ENCODE measurements around the gene PLCH1.

PLCH1 gene

DNA sequence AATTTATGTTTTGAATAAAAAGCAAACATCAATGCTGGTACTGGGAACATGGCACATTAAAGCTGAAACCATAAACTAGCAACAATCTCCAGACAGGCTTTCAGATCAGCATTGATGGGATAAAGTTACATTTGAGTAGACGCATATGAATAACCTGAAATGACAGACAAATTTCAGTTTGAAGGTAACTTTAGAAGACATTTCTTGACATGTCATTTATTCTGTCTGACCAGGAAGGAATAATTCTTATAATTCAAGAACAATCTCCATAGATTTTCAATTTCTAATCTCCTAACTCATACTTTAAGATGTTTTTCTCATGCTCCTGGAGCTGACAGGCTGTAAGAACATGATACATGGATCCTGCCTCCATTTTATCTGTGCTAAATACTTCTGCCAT lies 69.8 kb downstream of the PLCH1 start:
- no peaks in the 10 kb centered on the region for H3K9me3 Mint-ChIP-seq
- no peaks in the 10 kb centered on the region for H3K4me1 Mint-ChIP-seq
- no peaks in the 10 kb centered on the region for H3K36me3 Mint-ChIP-seq
- no peak overlapping the region for H3K27ac Mint-ChIP-seq
- no peak overlapping the region for H3K4me3 Mint-ChIP-seq
- no peaks in the 10 kb centered on the region for H3K27me3 Mint-ChIP-seq
- ATAC-seq = no peak

DNA sequence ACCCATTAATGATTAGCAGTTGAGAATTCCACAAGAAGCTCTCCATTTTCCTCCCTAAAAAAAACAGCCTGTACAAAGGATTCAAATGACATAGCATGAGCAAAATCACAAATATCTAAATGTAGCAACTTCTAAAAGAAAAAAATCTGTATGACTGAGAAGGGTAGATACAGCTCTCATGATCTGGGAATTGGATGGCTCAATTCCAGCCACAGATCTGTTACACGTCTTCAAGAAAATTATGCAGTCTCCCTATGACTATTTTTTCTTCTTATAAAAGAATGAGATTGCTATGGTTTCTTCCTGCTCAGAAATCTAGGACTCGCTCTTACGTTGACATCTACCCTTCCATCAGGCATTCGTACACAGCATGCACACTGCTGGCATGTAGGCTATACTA lies 71.5 kb downstream of the PLCH1 start:
- ATAC-seq = no peak
- H3K27me3 Mint-ChIP-seq = no peaks in the 10 kb centered on the region
- H3K36me3 Mint-ChIP-seq = no peaks in the 10 kb centered on the region
- no peaks in the 10 kb centered on the region for H3K4me1 Mint-ChIP-seq
- H3K9me3 Mint-ChIP-seq = no peaks in the 10 kb centered on the region
- H3K4me3 Mint-ChIP-seq = no peak overlapping the region
- no peak overlapping the region for H3K27ac Mint-ChIP-seq

DNA sequence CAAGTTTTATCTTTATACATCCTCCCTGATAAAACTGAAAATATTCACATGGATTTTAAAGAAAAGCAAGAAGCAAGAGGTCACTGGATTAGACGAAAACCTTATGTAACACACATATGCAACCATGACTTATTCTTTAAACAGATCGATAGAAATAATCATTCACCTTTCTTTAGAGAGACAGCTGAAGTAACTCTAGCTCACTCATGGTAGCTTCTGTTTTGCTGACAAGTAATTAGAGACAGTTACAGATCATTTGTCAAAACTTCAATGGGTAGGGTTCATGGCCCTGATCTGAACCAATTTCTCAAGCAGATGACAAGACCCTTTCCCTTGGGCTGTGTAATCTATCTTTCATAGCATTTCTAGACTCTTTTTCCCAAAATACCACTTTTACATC lies 74.5 kb downstream of the PLCH1 start:
- Mint-ChIP-seq H3K4me3 (no peak overlapping the region), H3K4me1 (no peaks in the 10 kb centered on the region), H3K9me3 (no peaks in the 10 kb centered on the region), H3K36me3 (no peaks in the 10 kb centered on the region), H3K27me3 (no peaks in the 10 kb centered on the region), H3K27ac (no peak overlapping the region)
- ATAC-seq = no peak

DNA sequence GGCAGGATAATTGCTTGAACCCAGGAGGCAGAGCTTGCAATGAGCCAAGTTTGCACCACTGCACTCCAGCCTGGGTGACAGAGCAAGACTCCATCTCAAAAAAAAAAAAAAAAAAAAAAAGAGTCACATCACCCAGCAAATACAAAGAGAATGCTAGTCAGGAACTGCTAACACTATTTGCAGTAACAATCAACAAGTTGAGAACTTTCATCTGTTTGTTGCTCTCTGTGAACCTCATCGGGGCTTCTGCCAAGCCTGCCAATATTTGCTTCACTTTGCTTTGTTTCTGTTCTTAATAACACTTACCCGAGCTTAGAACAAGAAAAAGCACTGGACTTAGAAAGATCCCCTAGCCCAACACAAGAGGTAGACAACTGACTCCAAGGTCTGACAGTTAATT lies 76.9 kb downstream of the PLCH1 start:
- H3K4me3 Mint-ChIP-seq = no peak overlapping the region
- no peak for ATAC-seq
- H3K4me1 Mint-ChIP-seq = no peaks in the 10 kb centered on the region
- H3K36me3 Mint-ChIP-seq = no peaks in the 10 kb centered on the region
- H3K27ac Mint-ChIP-seq = no peak overlapping the region
- H3K9me3 Mint-ChIP-seq = no peaks in the 10 kb centered on the region
- no peaks in the 10 kb centered on the region for H3K27me3 Mint-ChIP-seq

DNA sequence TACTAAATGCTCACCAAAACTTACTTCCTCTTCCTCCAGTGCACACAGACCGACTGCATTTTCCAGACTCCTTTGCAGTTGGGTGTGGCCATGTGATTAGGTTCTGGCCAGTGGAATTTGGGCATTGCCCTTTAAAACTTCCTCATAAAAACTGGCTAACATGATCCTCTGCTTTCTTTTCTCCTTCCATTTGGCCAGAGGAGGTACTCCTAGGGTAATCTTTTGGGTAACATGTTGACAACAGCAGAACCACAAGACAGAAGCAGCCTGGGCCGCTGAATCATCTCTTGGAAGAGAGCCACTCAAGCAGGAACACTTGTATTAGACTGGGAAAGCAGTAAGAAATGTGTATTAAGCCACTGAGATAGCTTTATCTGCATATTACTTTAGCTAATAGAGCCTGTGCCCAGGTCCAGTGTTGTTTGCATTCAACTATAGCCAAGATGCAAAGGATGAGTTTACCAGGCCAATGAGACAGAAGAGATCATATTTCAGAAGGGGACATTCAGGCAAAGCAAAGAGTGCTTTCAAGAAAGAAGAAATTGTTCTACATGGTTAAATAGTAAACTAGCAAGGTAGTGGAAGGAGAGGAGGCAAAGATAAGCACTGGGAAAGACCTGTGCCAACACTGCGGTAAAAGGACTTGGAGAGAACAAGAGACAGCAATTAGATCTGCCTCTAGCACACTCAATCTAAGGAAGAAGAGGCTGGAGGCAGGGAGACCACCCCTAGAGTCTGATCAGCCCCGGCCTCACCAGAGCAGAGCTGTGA lies 79.8 kb downstream of the PLCH1 start:
- no peaks in the 10 kb centered on the region for H3K27me3 Mint-ChIP-seq
- no peaks in the 10 kb centered on the region for H3K4me1 Mint-ChIP-seq
- no peak overlapping the region for H3K27ac Mint-ChIP-seq
- no peak overlapping the region for H3K4me3 Mint-ChIP-seq
- H3K36me3 Mint-ChIP-seq = no peaks in the 10 kb centered on the region
- no peaks in the 10 kb centered on the region for H3K9me3 Mint-ChIP-seq
- no peak for ATAC-seq

DNA sequence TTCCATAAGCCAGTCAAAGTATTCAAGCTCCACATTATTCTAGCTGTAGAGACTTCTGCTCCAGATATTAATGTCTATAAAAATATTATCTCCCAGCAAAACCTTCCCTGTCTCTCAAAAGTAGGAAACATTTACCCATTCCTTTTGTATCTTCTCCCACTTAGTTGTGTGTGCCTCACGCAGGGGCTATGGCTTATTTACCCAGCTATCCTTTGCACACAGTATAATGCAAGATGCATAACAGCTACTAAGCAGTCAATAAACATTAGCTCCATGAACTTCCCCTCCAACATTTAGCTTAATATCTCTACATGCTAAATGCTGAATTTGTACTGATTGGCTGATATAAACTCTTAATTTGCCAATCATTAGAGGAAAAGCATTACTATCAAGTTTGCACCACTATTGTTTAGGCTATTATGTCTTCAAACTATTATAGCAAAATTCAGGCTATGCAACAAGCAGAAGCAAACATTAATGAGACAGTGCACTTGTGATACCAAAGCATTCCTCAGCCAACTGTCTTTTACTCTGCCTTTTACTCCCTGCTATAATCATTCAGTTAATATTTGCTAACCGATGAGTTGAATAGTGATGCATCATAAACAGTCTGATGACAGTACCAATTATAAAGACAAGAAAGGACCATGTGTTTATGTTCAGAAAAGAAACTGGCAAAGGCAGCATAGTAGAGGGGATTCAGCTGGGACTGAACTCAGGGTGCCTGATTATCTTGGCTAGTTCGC lies 81.2 kb downstream of the PLCH1 start:
- no peaks in the 10 kb centered on the region for H3K9me3 Mint-ChIP-seq
- no peak overlapping the region for H3K4me3 Mint-ChIP-seq
- H3K4me1 Mint-ChIP-seq = no peaks in the 10 kb centered on the region
- H3K27me3 Mint-ChIP-seq = no peaks in the 10 kb centered on the region
- no peaks in the 10 kb centered on the region for H3K36me3 Mint-ChIP-seq
- no peak for ATAC-seq
- H3K27ac Mint-ChIP-seq = no peak overlapping the region

DNA sequence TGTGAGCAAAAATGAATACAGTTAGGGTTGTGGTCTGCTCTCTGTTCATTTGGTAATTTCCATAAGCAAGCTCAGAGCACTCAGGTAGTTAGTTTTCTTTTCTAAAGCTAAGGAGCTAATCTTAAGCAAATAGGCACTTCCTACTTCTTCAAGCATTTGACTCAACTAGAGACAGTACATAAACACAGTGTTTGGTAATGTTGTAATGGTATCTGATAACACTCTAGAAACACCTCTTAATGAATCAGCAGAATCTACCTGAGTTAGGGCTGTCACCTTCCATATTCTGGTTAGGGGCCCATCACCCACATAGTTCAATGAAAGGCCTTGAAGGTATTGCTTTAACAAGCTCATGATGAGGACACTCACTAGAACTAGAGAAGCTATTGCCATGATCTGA lies 83.1 kb downstream of the PLCH1 start:
- no peak overlapping the region for H3K4me3 Mint-ChIP-seq
- H3K27ac Mint-ChIP-seq = no peak overlapping the region
- no peaks in the 10 kb centered on the region for H3K4me1 Mint-ChIP-seq
- ATAC-seq = no peak
- no peaks in the 10 kb centered on the region for H3K36me3 Mint-ChIP-seq
- no peaks in the 10 kb centered on the region for H3K9me3 Mint-ChIP-seq
- H3K27me3 Mint-ChIP-seq = no peaks in the 10 kb centered on the region

DNA sequence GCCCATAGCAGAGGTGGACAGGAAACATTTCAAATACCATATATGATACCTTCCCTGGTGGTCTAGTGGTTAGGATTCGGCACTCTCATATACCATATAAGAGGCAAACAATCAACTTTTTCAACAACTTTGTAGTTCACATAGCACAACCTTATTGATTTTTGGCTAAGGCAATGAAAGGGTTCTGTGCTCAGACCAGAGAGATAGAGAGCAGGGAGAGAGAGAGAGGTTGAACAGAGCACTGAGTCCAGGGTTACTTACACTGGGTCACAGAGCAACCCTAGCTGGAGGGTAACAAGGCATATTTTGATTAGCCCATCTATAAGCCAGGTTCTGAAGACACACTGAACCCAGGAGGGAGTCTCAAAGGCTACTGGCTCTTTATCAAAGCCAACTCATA lies 83.8 kb downstream of the PLCH1 start:
- no peak overlapping the region for H3K27ac Mint-ChIP-seq
- no peak for ATAC-seq
- no peaks in the 10 kb centered on the region for H3K9me3 Mint-ChIP-seq
- H3K4me3 Mint-ChIP-seq = no peak overlapping the region
- no peaks in the 10 kb centered on the region for H3K36me3 Mint-ChIP-seq
- no peaks in the 10 kb centered on the region for H3K27me3 Mint-ChIP-seq
- H3K4me1 Mint-ChIP-seq = no peaks in the 10 kb centered on the region

DNA sequence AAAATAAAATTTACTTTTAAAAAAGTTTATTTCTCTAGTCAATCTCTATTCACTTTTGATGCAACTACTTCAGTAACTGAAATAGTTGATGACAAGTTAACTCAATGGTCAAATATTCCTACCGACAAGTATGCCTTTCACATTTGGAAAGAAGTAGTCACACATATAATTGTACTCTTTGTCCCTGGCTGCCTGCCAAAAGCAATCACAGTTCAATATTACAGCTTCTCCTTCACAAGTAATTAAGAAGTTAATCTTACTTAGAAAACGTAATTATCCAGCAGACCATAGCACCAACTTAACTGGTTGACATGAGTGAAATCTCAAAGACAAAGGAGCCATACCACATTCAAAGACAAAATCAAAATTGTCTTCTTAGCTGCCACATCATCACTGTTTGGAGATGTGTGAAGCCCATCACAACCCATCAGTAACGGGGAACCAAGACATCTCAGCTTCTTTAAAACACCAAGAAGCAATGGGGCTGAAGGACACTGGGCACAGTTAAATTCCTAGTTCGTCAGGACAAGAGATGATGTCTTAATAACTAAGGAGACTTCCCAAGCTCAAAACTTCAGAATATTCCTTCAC lies 86.1 kb downstream of the PLCH1 start:
- Mint-ChIP-seq H3K27me3 (no peaks in the 10 kb centered on the region), H3K9me3 (no peaks in the 10 kb centered on the region), H3K27ac (no peak overlapping the region), H3K4me3 (no peak overlapping the region), H3K4me1 (no peaks in the 10 kb centered on the region), H3K36me3 (no peaks in the 10 kb centered on the region)
- no peak for ATAC-seq

DNA sequence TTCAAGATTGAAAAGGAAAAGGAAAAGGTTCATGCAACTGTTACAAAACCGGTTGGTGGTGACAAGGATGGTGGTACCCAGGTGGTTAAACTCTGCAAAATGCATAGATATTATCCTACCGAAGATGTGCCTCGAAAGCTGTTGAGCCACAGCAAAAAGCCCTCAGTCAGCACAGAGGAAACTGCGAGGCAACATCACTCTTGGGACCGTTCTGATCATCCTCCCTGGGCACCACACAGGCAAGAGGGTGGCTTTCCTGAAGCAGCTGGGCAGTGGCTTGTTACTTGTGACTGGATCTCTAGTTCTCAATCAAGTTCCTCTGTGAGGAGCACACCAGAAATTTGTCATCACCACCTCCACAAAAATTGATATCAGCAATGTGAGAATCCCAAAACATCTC lies 86.9 kb downstream of the PLCH1 start:
- H3K4me1 Mint-ChIP-seq = no peaks in the 10 kb centered on the region
- H3K27ac Mint-ChIP-seq = no peak overlapping the region
- no peaks in the 10 kb centered on the region for H3K9me3 Mint-ChIP-seq
- H3K36me3 Mint-ChIP-seq = no peaks in the 10 kb centered on the region
- ATAC-seq = no peak
- no peaks in the 10 kb centered on the region for H3K27me3 Mint-ChIP-seq
- H3K4me3 Mint-ChIP-seq = no peak overlapping the region

DNA sequence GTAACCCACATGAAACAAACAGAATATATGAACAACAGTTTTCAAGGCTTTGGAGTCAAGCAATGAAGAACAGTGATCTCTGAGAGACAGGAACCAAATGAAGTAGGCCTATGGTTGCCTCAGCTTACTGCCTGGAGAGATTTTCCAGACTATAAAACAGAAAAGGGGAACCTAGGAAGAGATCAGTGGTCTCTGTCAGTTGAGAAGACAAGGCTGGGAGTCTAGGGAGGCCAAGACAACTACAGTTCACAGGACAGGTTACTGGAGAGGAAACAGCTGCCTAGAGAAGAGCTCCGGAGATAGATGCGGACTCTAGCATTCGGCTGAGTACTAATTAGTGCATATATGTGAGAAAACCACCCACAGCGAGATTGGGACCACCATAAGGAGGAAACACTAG lies 87.7 kb downstream of the PLCH1 start:
- Mint-ChIP-seq H3K36me3 (no peaks in the 10 kb centered on the region), H3K9me3 (no peaks in the 10 kb centered on the region), H3K27me3 (no peaks in the 10 kb centered on the region), H3K4me1 (no peaks in the 10 kb centered on the region), H3K27ac (no peak overlapping the region), H3K4me3 (no peak overlapping the region)
- no peak for ATAC-seq

DNA sequence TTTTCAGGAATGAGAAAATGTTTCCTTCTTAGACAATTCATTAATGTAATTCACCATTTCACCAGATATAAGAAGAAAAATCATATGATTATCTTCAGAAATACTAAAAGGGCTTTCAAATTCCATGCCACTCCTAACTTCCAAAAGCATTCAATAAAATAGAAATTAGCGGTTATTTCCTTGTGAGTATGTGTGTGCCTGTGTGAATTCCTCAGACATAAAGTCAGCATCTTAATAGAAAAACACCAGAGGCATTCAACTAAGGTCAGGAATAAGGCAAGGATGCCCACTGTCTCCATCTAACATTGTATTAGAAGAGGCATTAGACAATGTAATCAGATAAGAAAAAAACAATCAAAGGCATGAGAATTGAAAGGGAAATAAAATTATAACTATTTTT lies 88.4 kb downstream of the PLCH1 start:
- H3K4me1 Mint-ChIP-seq = no peaks in the 10 kb centered on the region
- no peak overlapping the region for H3K4me3 Mint-ChIP-seq
- no peak overlapping the region for H3K27ac Mint-ChIP-seq
- ATAC-seq = no peak
- H3K36me3 Mint-ChIP-seq = no peaks in the 10 kb centered on the region
- H3K9me3 Mint-ChIP-seq = no peaks in the 10 kb centered on the region
- H3K27me3 Mint-ChIP-seq = no peaks in the 10 kb centered on the region

DNA sequence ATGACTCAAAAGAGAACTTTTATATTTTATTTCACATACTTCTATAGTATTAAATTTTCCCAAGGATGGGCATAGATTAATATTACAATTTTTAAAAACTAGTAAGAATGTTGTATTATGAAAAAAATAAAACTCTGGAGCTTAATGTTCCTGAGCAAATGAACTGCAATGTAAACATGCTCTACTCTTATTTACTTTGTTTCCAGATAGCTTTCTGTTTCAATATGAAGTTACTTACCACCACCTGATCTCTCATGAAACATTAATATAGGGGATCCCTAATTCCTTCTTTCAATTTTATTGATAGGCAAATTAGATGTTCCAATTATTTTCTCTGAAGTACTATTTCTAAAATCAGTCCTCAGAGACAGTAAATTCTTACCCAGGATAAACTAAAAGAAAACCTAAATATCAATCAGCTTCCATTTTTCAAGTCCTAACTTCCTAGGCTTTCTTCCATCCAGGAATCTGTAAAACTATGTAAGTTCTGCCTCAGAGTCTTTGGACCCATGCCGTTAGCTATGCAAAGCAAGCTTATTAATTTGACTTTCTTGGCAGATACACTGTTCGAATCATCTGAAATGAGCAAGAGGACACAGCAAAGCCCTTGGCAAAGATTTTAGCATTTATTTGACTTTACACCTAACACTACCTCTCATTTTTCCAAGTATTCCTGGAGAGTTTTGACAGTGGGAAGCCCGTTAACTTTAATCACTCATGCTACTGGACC lies 93.2 kb downstream of the PLCH1 start:
- no peak overlapping the region for H3K4me3 Mint-ChIP-seq
- no peak for ATAC-seq
- no peaks in the 10 kb centered on the region for H3K4me1 Mint-ChIP-seq
- no peaks in the 10 kb centered on the region for H3K27me3 Mint-ChIP-seq
- H3K36me3 Mint-ChIP-seq = no peaks in the 10 kb centered on the region
- H3K27ac Mint-ChIP-seq = no peak overlapping the region
- no peaks in the 10 kb centered on the region for H3K9me3 Mint-ChIP-seq

DNA sequence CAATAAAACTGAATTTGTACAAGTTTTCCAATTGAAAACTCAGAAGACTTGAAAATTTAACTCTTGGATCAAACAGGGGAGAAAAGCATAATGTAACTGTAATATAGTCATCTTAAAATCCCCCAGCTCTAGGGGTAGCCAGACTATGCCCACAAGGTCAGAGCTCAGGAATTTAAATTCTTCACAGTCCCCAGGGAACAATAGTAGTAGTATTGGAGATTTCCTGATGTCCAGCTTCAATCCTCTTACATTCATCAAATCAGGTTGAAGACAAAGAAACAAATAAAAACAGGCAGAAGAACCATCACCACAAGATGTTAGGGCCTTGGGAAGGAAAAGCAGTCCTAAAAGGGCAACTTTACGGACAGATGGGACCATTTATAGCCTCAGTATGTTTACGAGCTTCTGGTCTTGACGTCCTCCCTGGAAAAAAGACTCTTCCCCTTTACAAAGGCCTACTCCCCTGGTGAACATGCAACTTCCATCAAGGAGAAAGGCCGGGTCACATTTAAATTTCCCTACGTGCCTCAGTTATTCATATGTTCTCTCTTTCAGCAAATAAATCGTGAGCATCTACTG lies 96.8 kb downstream of the PLCH1 start:
- Mint-ChIP-seq H3K27ac (no peak overlapping the region), H3K4me3 (no peak overlapping the region), H3K27me3 (no peaks in the 10 kb centered on the region), H3K4me1 (no peaks in the 10 kb centered on the region), H3K9me3 (no peaks in the 10 kb centered on the region), H3K36me3 (no peaks in the 10 kb centered on the region)
- no peak for ATAC-seq

DNA sequence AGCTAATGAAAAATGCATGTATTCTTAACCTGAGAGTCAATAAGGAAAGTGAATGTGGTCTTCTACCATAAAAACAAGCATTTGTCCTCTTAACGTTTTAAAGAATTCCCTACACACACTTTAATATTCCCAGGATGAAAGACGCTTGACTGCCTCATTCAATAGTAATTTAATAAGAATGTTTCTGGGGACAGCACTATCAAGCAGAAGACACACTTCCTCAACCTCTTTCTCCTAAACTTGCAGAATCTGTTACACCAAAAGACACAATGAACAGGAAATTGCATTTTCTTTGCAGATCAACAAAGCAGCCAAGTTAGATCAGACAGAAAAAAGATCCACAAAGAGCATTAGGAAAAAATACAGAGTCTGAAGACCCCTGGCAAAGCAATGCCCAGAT lies 97.7 kb downstream of the PLCH1 start:
- no peaks in the 10 kb centered on the region for H3K27me3 Mint-ChIP-seq
- no peak overlapping the region for H3K4me3 Mint-ChIP-seq
- no peak for ATAC-seq
- no peaks in the 10 kb centered on the region for H3K36me3 Mint-ChIP-seq
- no peaks in the 10 kb centered on the region for H3K9me3 Mint-ChIP-seq
- no peak overlapping the region for H3K27ac Mint-ChIP-seq
- no peaks in the 10 kb centered on the region for H3K4me1 Mint-ChIP-seq
